DMS114 treated with DMSO at 0.1 percent for 48 hours (cell line): ENCODE data around the gene PRSS56.
"Not testable (repeated sequence)": the region's sequence is repeated elsewhere in the genome, so short reads cannot be mapped to it uniquely, and the experiment has no call there.

ENCODE experiments used
- DNase-seq: peaks from one replicate; lab custom pipeline; 2025; ENCODE audit not compliant: unreplicated experiment; lab: John Stamatoyannopoulos, UW

Gene PRSS56

GRCh38 chr2:232524771-232525170 is 4.6 kb downstream of the PRSS56 start:
- DNase-seq = no peak

DNA sequence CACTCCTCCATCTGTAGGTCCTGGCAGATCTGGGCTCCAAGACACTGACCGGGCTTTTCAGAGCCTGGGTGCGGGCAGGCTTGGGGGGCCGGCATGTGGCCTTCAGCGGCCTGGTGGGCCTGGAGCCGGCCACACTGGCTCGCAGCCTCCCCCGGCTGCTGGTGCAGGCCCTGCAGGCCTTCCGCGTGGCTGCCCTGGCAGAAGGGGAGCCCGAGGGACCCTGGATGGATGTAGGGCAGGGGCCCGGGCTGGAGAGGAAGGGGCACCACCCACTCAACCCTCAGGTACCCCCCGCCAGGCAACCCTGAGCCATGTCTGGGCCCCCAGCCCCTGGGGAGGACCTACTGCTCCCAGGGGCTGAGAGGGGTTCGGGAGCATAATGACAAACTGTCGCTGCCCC is 5.0 kb downstream of the PRSS56 start:
- no peak for DNase-seq

DNA sequence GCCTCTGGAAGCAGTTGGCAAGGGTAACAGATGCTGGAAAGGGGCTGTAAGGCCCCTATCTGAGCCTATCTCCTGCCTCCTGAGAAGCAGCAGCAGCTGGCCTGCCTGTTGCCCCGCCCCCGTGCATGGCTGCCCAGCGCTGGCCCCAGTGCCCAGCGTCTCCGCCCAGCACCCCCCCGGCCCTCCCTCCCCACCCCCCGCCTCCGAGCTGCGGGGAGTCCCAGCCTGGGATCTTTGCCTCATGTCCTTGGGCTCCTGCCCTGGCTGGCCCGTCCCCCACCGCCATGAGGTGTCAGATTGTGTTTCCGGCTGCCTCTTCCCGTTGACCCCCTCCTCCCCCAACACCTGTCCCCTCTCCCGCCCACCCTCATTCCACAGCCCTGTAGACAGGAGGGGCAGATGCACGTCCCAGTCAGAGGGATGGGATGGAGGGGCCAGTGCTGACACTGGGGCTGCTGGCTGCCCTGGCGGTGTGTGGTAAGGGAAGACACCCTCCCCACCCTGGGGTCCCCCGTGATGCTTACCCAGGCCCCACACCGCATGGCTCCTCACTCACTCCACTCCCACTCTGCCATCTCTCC is 5.7 kb downstream of the PRSS56 start, which contains the start of gene CHRND:
TSS of gene CHRND (plus strand) at position 370 of the 581 bp plus-strand sequence. CDS start at position 426, 56 bp downstream.
- DNase-seq = no peak

DNA sequence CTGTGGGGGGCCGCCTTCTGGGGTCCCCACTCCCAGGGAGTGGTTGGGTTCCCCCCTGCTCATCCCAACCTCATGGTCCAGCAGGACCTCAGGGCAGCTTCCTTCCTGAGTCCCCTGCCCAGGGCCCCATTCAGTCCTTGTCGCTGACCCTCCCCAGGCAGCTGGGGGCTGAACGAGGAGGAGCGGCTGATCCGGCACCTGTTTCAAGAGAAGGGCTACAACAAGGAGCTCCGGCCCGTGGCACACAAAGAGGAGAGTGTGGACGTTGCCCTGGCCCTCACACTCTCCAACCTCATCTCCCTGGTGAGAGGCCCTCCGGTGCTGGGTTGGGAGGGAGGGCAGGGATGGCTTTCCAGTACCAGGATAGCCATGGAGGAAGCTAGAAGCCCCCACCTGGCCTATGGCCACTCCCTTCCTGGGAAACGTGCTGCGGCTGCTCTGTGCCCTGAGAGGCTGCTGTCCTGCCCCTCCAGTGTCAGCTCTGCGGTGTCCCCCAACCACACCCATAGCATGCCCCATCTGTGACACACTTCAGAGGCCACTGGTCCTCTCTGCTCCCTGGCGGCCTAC is 6.3 kb downstream of the PRSS56 start:
- no peak for DNase-seq

DNA sequence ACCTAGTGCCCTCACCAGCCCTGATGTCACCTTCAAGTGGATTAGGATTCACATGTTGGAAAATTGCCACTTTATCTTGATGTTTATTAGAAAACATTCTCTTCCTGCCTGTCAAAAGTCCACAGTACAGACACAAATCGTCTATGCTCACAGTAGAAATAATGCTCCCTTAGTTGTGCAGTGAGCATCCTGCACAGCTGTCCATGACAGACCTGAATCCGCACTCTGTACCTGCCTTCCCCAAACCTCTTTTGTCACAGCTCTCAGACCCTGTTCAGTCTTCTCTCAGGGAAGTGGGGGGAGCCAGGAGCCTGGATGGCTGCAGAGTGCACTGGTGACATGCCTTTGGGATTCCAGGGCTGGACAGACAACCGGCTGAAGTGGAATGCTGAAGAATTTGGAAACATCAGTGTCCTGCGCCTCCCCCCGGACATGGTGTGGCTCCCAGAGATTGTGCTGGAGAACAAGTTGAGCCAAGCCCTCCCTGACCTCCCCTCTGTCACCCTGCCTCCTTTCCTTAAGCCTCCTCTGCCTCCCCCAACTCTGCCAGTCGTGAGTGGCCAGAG is 7.8 kb downstream of the PRSS56 start:
- DNase-seq = no peak

DNA sequence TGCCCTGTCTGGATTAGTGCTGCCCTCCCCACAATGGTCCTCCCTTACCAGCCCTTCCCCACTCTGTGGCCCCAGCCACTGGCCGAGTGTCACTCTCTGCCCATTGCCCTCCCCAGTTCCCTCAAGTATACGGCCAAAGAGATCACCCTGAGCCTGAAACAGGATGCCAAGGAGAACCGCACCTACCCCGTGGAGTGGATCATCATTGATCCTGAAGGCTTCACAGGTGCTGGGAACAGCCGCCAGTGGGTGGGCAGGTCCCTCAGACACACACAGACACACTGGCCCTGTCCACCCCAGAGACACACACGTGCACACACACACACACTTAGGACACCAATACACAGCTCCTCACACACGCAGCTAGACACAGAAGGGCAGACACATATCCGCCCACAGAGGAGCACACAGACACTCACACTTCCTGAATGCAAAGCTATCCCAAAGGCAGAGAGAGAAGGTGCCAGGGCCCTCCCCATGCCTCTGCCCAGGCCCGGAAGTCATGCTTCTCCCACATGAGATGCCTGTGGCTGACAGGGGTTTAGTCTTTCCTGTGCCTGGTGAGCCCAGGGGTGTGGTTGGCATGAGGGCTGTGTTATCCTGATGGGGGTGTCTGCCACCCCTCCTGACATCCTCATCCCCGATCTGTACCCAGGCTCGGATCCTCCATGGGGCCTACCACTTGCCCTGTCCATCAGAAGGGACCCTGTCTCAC is 8.7 kb downstream of the PRSS56 start:
- no peak for DNase-seq

DNA sequence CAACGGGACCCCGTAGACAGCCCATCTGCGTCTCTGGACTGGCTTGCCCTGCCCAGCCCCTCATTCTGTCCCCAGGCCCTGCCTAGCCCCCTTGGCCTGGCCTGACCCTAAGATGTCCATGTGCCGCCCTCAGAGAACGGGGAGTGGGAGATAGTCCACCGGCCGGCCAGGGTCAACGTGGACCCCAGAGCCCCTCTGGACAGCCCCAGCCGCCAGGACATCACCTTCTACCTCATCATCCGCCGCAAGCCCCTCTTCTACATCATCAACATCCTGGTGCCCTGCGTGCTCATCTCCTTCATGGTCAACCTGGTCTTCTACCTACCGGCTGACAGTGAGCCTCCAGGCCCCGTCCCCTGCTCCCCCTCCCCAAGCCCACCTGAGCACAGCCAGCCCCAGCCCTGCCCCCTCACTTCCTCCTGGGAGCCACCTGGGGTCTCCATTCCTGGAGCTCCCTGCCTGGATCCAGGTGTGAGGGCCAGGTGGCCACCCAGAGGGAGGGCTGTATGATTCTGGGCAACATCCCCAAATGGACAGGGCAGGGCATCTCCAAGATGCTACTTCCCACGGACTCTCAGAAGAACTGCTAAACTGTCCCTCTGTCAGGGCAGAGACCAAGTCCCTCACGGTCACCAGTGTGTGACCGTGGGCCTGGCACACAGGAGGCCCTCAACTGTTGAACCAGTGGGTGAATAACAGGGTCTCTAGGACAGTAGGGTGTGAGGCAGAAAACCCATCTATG is 9.8 kb downstream of the PRSS56 start:
- DNase-seq = no peak

GRCh38 chr2:232530626-232531260 is 10.6 kb downstream of the PRSS56 start:
- no peak for DNase-seq

DNA sequence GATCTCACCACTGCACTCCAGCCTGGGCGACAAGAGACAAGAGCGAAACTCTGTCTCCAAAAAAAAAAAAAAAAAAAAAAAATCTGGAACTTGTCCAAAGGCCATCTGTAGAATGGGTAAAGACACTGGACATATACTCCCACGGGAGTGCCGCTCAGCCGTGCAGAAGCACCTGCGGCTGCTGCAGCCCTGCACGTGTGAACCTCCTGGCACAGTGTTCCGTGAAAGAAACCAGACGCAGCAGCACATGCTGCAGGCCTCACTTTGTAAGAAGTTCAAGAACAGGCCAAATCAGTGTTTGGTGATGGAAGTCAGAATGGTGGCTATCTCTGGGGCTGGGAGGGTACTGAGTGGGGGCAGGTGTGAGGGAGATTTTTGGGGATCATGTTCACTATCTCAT is 12.2 kb downstream of the PRSS56 start:
- DNase-seq = no peak

DNA sequence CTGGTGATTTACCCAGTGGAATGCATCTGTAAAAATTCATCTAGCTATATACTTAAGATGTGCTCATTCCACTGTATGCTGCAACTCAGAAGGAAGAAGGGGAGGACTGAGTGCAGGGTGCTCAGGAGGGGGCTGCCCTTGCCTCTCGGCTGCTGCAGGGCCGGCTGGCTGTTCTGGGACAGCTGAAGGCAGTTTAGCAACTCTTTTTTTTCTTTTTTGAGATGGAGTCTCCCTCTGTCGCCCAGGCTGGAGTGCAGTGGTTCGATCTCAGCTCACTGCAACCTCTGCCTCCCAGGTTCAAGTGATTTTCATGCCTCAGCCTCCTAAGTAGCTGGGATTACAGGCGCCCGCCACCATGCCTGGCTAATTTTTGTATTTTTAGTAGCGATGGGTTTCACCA is 12.6 kb downstream of the PRSS56 start:
- DNase-seq = not testable (repeated sequence)

- DNase-seq = no peak
Measured at GRCh38 chr2:232533944-232534710, 13.9 kb downstream of the PRSS56 start.

GRCh38 chr2:232534940-232535651 is 14.9 kb downstream of the PRSS56 start:
- DNase-seq = no peak

- DNase-seq = no peak
Measured at GRCh38 chr2:232535761-232536530, 15.8 kb downstream of the PRSS56 start.

- DNase-seq = no peak
Measured at GRCh38 chr2:232537079-232537478, 16.9 kb downstream of the PRSS56 start.

DNA sequence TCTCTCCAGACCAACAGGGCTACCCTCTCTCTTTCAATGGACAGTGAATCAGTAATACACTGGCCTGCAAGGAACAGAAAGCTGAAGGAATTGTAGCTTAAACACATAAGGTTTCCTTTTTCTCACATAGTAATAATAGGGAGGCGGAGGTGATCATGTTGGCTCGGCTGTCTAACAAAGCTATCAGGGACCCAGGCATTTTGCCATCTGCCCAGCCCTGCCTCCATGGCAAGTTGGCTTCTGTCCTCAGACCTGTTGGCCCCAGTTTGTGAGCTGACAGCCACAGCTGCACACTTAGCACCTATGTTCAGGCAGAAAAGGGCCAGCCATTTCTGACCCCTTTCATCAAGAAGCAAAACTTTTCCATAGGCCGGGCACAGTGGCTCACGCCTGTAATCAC is 17.3 kb downstream of the PRSS56 start:
- DNase-seq = no peak

GRCh38 chr2:232538671-232539070 is 18.5 kb downstream of the PRSS56 start:
- DNase-seq = no peak

- no peak for DNase-seq
Measured at GRCh38 chr2:232539298-232540231, 19.4 kb downstream of the PRSS56 start, which contains the start of gene CHRNG. Gene CHRNG (plus strand): TSS chr2:232539692. CDS start chr2:232539748, 56 bp downstream.
